Fibroblast of skin of left quadriceps (primary cell): ENCODE data around the gene COL20A1.
"Not testable (repeated sequence)": the region's sequence is repeated elsewhere in the genome, so short reads cannot be mapped to it uniquely, and the experiment has no call there.

ENCODE experiments used
- DNase-seq, 2 experiments: peaks; one replicate each; pipeline ENCODE4 v3.0.0-alpha.2; 2013; ENCODE audit warnings: low read depth in 2 of 2

COL20A1 gene

GRCh38 chr20:63333241-63333836, 40.4 kb downstream of the COL20A1 start:
- DNase-seq: no peak

GRCh38 chr20:63334356-63334755, 41.4 kb downstream of the COL20A1 start:
- DNase-seq: no peak

GRCh38 chr20:63335060-63335459, 42.1 kb downstream of the COL20A1 start:
- not testable (repeated sequence) for DNase-seq

- DNase-seq: no peak
These were observed 42.7 kb downstream of the COL20A1 start for GRCh38 chr20:63335711-63336110.

GRCh38 chr20:63336232-63336752, 43.3 kb downstream of the COL20A1 start:
- no peak for DNase-seq

- DNase-seq: no peak
These were observed 44.9 kb downstream of the COL20A1 start for GRCh38 chr20:63337786-63338420.

- not testable (repeated sequence) for DNase-seq
These were observed 46.4 kb downstream of the COL20A1 start for GRCh38 chr20:63339154-63340094.

GRCh38 chr20:63340158-63340688, 47.2 kb downstream of the COL20A1 start:
- not testable (repeated sequence) for DNase-seq

GRCh38 chr20:63342561-63343459, 49.8 kb downstream of the COL20A1 start:
- DNase-seq: no peak

- no peak for DNase-seq
These were observed 50.8 kb downstream of the COL20A1 start for GRCh38 chr20:63343460-63344445.

GRCh38 chr20:63344616-63345327, 51.8 kb downstream of the COL20A1 start:
- DNase-seq: no peak

GRCh38 chr20:63345328-63346100, 52.5 kb downstream of the COL20A1 start:
- DNase-seq: no peak

- DNase-seq: no peak
These were observed 53.4 kb downstream of the COL20A1 start for GRCh38 chr20:63346131-63347080.

- DNase-seq: no peak
These were observed 54.2 kb downstream of the COL20A1 start for GRCh38 chr20:63347081-63347741.

- DNase-seq: no peak
These were observed 55.2 kb downstream of the COL20A1 start for GRCh38 chr20:63347950-63348827.
